ENCODE data around the gene FAAP100.

Gene FAAP100

DNA sequence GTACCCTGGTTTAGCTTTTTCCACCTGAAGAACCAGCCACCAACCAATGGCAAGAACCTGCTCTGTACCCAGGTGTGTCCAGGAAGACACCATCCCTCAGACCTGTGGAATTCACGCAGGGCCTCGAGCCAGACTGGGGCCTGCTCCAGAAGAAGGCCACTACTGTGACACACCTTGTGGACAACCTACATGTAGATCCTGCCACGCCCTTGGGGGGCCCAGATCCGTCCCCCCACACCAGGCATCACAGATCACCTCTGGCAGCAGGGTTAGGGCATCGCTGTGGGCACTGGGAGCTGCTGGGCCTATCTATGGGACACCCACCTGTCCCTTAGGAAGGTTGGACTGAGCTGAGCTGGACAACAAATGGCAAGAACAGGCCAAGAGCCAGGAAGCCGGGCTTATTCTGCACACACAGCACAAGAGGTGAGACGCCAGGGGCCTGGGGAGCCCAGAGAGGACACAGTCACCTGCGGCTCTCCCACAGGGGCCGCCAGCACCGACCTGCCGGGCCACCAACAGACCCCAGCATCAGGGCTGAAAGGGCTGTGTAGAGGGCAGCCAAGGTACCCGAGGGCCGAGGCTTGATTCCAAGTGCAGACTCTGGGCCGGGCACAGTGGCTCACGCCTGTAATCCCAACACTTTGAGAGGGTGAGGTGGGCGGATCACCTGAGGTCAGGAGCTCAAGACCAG is 7.7 kb downstream of the FAAP100 start:
- no peak overlapping the region for H3K4me3 ChIP-seq (ENCODE audit: low read depth, low read length)
- TF ChIP-seq MYC (IDR thresholded peaks at IDR 0.05; ENCODE audit: low read depth, low read length) (no peak), POLR2A (IDR thresholded peaks at IDR 0.05; ENCODE audit: extremely low read depth, insufficient read length) (no peak)
- TF ChIP-seq, protein P1, sequence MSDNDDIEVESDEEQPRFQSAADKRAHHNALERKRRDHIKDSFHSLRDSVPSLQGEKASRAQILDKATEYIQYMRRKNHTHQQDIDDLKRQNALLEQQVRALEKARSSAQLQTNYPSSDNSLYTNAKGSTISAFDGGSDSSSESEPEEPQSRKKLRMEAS (IDR thresholded peaks at IDR 0.05; ENCODE audit: low read depth, low read length), result no peak
- TF ChIP-seq, protein P2, sequence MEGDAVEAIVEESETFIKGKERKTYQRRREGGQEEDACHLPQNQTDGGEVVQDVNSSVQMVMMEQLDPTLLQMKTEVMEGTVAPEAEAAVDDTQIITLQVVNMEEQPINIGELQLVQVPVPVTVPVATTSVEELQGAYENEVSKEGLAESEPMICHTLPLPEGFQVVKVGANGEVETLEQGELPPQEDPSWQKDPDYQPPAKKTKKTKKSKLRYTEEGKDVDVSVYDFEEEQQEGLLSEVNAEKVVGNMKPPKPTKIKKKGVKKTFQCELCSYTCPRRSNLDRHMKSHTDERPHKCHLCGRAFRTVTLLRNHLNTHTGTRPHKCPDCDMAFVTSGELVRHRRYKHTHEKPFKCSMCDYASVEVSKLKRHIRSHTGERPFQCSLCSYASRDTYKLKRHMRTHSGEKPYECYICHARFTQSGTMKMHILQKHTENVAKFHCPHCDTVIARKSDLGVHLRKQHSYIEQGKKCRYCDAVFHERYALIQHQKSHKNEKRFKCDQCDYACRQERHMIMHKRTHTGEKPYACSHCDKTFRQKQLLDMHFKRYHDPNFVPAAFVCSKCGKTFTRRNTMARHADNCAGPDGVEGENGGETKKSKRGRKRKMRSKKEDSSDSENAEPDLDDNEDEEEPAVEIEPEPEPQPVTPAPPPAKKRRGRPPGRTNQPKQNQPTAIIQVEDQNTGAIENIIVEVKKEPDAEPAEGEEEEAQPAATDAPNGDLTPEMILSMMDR (IDR thresholded peaks at IDR 0.05; ENCODE audit: low read depth, low read length), result no peak
- DNase-seq (ENCODE audit: low read depth), result no peak

DNA sequence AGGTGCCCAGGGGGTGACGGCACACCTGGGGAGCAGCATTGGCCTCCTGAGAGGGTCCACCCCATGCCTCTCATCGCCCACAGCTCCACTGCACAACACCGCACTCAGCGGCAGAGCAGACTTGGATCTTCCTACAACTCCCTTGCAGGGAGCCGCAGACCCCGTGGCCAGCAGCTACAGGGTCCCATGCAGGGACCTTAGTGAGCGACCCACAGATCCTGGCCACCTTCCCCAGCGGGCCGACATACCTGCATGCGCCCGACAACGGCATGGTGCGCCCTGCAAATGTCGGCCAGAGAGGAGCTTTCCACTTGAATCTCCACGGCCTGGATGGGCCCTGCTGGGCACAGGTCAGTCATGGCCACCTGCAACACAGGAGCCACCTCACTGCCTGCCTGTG is 8.4 kb downstream of the FAAP100 start:
- DNase-seq (ENCODE audit: low read depth), result no peak
- TF ChIP-seq MYC (IDR thresholded peaks at IDR 0.05; ENCODE audit: low read depth, low read length), result no peak
- TF ChIP-seq, protein P2 (IDR thresholded peaks at IDR 0.05; ENCODE audit: low read depth, low read length), result no peak
- TF ChIP-seq, protein P1 (IDR thresholded peaks at IDR 0.05; ENCODE audit: low read depth, low read length), result no peak
- no peak for TF ChIP-seq POLR2A (IDR thresholded peaks at IDR 0.05; ENCODE audit: extremely low read depth, insufficient read length)
- H3K4me3 ChIP-seq (ENCODE audit: low read depth, low read length), result no peak overlapping the region

DNA sequence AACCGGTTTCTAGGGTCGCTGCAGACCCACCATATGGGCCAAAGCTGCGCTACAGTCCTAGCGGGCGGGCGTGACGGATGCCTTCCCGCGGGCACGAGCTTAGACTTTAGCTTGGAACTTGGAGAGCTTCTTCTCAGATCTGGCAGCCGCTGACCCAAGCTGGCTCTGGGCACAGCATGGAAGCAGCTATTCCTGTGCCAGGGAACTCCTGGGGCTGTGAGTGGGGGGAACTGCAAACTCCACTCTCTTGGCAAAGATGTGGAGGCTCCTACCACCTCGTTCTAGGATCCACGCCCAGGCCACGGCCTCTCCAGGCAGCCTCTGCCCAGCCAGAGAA is 8.8 kb downstream of the FAAP100 start:
- DNase-seq (ENCODE audit: low read depth), result no peak
- TF ChIP-seq, protein P1 (IDR thresholded peaks at IDR 0.05; ENCODE audit: low read depth, low read length), result no peak
- TF ChIP-seq MYC (IDR thresholded peaks at IDR 0.05; ENCODE audit: low read depth, low read length) (no peak), POLR2A (IDR thresholded peaks at IDR 0.05; ENCODE audit: extremely low read depth, insufficient read length) (no peak)
- TF ChIP-seq, protein P2 (IDR thresholded peaks at IDR 0.05; ENCODE audit: low read depth, low read length), result no peak
- H3K4me3 ChIP-seq (ENCODE audit: low read depth, low read length), result no peak overlapping the region

DNA sequence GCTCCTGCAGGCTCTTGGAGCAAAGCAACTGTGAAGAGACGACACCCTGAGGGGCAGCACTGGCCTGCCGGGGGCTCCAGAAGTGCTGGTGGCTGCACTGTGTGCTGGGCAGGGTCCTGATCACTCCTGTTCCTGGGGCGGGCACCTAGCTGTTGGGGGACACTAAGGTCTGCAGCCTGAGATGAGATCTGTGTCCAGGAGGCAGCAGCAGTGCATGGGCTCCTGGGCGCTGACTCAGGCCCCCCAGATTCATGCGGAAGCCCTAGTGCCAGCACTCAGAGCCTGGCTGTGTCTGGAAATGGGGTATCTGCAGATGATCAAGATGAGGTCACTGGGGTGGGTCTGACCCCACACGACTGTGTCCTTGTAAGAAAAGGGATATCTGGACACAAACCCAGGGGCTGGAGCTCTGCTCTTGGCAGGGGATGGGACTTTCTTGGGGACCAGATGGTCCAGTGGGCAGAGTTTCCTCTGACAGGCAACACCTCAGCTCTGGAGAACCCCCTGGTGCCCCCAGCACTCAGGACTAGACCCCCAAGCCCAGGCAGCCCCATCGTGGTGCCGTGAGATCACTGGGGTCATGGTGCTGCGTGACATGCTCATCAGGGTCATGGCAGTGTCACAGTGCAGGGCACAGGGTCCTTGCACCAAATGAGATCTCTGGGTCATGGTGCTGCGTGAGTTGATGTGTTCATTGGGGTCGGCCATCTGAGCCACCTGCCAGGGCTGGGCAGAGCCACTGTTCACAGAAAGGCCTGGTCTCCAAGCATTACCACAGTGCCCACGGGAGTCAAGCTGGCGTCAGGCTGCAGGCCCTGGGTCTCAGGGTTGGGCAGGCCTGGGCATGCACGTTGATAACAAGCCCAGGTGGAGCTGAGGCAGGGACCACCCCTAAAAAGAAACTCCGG is 9.5 kb downstream of the FAAP100 start:
- TF ChIP-seq, protein P1 (IDR thresholded peaks at IDR 0.05; ENCODE audit: low read depth, low read length), result no peak
- TF ChIP-seq MYC (IDR thresholded peaks at IDR 0.05; ENCODE audit: low read depth, low read length), result no peak
- no peak for TF ChIP-seq POLR2A (IDR thresholded peaks at IDR 0.05; ENCODE audit: extremely low read depth, insufficient read length)
- TF ChIP-seq, protein P2 (IDR thresholded peaks at IDR 0.05; ENCODE audit: low read depth, low read length), result no peak
- no peak for DNase-seq (ENCODE audit: low read depth)
- H3K4me3 ChIP-seq (ENCODE audit: low read depth, low read length), result no peak overlapping the region

DNA sequence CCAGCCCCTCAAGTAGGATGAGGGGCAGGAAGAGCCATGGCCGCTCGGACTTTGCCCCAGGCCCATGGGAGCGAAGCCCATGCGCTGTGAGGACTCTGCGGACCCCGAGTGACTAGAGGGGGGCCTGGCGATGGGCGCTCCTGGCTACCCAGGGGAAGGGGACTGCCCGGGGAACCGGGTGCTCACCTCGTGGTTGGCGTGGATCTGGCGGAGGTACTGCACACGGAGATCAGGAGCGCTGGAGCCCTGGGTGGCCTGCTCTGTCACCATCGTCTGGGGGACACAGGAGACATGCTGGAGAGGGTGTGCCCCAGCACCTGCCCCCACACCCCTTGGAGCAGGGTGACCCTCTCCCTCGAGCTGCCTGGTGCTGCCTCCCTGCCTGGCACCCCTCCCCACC is 11.0 kb downstream of the FAAP100 start:
- no peak for DNase-seq (ENCODE audit: low read depth)
- TF ChIP-seq MYC (IDR thresholded peaks at IDR 0.05; ENCODE audit: low read depth, low read length), result no peak
- TF ChIP-seq, protein P2 (IDR thresholded peaks at IDR 0.05; ENCODE audit: low read depth, low read length), result no peak
- TF ChIP-seq POLR2A (IDR thresholded peaks at IDR 0.05; ENCODE audit: extremely low read depth, insufficient read length), result no peak
- TF ChIP-seq, protein P1 (IDR thresholded peaks at IDR 0.05; ENCODE audit: low read depth, low read length), result no peak
- no peak overlapping the region for H3K4me3 ChIP-seq (ENCODE audit: low read depth, low read length)

Data from NB4 (cell line).